ENCODE measurements around the gene SCNN1G.
"Not testable (repeated sequence)": the region's sequence is repeated elsewhere in the genome, so short reads cannot be mapped to it uniquely, and the experiment has no call there.

SCNN1G gene

DNA sequence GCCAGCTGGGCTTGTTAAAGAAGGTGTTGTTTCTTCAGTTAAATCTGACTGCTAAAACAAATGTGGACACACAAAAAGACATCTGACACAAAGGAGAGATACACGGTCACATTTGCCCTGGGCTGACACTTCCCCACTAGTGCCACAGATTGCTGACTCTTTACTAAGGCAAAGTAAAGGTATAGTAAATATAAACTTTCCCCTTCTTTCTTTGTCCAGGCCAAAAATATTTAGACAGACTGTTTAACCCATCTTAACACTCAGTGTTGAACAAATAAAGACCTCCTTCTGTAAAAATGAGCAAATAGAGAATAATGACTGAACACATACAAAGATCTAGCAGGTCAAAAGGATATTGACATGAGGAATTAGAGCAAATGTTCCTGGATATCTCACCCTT lies 58.4 kb downstream of the SCNN1G start:
- H3K27ac ChIP-seq: no peak overlapping the region
- no peak overlapping the region for H3K4me3 ChIP-seq

DNA sequence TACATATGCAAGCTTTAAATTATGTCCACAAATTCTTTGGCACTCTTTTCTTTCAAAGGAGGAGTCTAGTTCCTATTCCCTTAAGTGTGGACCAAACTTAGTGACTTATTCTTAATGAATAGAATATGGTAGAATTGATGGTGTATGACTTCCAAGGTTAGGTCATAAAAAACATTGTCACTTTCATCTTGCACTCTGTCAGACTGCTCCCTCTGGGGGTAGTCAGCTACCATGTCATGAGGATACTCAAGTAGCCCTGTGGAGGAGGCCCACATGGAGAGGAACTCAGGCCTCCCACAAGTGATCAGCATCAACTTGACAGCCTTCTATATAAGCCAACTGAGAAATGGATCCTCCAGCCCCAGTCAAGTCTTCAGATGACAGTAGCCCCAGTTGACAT lies 61.6 kb downstream of the SCNN1G start:
- Histone ChIP-seq H3K27ac (no peak overlapping the region), H3K4me3 (no peak overlapping the region)

DNA sequence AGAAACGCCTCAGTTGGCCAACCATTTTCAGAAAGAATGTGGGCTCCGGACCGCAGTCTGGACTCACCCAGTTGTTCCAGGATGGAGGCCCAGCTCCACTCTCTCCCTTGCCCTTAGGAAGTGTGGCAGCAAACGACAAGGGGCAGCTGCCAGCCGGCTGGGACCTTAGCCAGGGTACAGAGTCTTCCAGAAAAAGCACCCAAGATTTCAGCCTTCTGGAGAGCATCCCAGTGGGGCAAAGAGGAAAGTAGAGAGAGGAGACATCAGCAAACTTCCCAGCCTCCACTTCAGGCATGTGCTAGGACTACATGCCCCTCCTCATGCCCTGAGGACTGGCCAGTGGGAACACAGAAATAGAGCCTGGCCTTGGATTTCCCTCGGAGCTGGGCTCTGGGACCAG lies 62.7 kb downstream of the SCNN1G start:
- H3K27ac ChIP-seq: no peak overlapping the region
- no peak overlapping the region for H3K4me3 ChIP-seq

DNA sequence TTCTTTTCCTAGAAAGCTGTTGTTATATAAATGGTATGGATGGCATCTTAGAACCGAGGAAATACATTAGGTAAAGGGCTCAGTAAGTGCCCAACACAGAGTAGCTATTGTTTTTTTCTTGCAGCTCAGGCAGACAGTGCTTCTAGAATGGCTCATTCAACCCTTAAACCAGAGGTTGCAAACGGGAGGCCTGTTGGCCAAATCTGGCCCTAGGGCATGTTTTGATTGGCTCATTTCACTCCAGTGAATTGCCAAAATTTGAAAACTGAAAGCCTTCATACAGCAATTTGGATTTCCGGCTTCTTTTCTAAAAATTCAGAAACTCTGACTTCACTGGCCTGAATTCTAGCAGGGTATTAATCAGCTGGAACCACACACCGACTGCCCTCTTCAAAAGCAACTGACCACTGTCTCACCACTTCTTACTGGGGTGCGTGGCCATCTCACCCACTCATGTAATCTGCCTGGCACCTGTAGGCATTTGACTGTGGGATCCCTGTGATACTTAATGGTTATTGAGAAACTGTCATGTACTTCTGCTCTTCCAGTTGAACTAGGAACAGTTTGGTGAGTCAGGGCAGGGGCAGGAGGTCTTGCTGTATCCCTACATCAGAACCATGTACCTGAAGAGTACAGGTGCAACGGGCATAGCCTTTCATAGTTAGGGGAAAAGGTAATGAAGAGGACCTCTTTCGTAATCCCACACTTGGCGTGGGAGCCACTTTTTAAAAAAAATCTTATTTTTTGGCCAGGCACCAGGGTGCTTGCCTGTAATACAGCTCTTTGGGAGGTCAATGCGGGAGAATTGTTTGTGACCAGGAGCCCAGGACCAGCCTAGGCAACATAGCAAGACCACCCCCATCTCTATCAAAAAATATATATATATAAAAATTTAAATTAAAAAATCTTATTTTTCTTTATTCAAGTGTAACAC lies 66.0 kb downstream of the SCNN1G start:
- Histone ChIP-seq H3K4me3 (no peak overlapping the region), H3K27ac (no peak overlapping the region)

DNA sequence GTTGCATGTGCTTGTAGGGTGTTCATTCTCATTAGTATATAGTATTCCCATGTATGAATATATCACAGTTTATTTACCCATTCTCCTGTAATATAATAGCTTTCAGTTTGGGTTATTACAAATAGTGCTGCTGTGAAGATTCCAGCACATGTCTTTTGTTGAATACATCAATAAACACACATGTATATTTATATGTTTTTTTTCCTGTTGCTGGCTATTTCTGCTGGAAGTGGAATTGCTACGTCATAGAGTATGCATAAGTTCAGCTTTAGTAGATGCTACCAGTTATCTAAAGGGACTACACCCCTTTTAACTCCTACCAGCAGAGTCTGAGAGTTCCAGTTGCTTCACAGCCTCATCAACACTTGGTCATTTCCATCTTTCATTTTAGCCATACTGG lies 67.3 kb downstream of the SCNN1G start:
- no peak overlapping the region for H3K27ac ChIP-seq
- H3K4me3 ChIP-seq: no peak overlapping the region

DNA sequence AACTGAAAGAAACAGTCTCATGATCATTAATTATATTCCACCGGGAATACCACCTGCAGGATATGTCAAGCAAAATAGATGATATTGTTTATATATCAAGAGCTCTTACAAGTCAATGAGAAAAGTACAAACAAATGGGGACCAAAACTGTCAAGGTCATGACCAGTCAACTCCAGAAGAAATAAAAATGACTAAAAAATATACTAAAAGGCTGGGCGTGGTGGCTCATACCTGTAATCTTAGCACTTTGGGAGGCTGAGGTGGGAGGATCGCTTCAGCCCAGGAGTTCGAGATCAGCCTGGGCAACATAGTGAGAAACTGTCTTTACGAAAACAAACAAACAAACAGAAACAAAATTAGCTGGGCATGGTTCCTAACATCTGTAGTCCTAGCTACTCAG lies 69.8 kb downstream of the SCNN1G start:
- Histone ChIP-seq H3K27ac (no peak overlapping the region), H3K4me3 (no peak overlapping the region)

DNA sequence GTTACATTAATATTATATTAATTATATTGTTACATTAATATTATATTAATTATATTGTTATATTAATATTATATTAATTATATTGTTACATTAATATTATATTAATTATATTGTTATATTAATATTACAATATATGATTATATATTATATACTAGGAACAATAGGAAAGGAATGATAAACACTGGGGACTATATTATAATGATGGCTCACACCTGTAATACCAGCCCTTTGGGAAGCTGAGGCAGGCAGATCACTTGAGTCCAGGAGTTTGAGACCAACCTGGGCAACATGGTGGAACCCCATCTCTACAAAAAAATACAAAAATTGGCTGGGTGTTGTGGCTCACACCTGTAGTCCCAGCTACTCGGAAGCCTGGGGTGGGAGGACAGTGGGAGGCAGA lies 71.1 kb downstream of the SCNN1G start:
- H3K4me3 ChIP-seq, H3K27ac ChIP-seq: not testable (repeated sequence)

DNA sequence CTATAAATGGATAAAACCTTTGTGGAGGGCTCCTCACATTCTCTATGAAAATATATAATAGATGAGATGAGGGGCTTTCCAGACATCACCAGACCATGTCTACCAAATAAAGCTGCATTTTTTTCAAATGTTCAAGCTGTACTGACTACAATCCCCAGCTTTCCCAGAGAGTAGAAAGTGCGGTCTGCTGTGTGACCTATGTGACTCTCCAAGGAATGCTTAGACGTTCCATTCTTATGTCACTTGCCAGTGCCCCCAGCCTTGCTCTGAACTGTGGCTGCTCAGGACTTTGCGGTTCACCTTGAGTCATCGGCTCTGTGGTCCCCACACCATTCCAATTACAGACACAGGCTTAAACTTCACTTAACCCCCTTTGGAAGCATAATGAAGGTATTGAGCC lies 71.8 kb downstream of the SCNN1G start:
- no peak overlapping the region for H3K4me3 ChIP-seq
- H3K27ac ChIP-seq: no peak overlapping the region

DNA sequence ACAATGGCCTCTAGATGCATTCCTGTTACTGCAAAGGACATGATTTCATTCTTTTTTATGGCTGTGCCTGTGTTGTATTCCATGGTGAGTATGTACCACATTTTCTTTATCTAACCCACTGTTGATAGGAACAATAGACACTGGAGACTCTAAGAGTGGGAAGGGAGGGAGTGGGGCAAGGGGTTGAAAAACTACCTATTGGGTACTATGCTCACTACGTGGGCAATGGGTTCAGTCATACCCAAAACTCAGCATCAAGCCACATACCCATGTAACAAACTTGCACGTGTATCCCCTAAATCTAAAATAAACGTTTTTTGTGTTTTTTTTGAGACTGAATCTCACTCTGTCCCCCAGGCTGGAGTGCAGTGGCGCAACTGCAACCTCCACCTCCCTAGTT lies 72.5 kb downstream of the SCNN1G start:
- no peak overlapping the region for H3K4me3 ChIP-seq
- no peak overlapping the region for H3K27ac ChIP-seq

DNA sequence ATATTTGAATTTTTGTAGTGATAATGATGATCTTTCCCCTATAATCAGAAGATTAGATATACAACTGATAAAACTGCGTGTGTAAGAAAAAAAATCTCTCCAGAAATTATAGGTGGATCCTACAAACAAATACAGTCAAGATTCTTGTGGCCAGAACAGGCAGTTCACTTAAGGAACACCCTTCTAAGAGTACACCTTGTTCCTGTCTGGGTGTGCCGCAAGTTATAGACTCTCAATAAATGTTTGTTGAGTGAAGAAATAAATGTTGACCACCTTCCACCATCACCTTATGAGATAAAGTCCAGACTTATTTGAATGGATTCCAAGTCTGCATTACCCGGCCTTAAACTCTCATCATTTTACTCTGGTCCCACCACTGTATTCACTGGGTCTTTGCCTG lies 73.9 kb downstream of the SCNN1G start:
- no peak overlapping the region for H3K4me3 ChIP-seq
- H3K27ac ChIP-seq: no peak overlapping the region

DNA sequence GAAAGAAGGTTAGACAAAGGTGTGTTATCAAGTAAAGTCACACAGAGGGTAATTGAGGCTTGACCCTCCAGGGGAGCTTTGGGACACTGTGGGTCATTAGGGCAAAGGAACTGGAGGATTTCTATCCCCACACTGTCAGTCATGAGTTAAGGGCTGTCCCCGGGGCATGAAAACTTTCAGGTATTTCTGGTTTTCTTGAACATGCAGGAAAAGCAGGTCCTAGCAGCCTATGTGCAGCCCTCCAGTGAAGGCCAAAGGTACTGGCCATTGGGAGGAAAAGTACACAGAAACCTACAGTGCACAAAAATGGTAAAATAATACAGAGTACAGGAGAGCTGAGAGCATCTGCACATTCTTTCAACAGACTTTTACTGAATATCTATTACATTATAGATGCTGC lies 75.1 kb downstream of the SCNN1G start:
- no peak overlapping the region for H3K4me3 ChIP-seq
- no peak overlapping the region for H3K27ac ChIP-seq

DNA sequence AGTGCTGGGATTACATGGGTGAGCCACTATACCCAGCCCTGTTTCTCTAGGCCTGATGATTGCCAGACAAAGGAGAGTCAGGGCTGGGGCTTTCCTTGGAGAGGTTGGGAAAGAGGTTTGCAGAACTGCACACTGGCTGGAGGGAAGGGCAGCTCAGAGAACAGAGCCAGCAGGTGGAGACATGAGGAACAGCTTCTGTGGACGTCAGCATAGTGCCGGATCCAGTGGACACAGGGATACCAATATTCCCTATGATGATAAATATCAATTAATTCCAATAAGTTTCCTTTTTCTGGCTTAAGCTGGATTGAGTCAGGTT lies 76.3 kb downstream of the SCNN1G start:
- no peak overlapping the region for H3K4me3 ChIP-seq
- no peak overlapping the region for H3K27ac ChIP-seq
